Measurements from ENCODE around the gene COG3.

GRCh38 chr13:45540195-45540594 lies 75.5 kb downstream of the COG3 start:
- TF ChIP-seq CTCF (IDR thresholded peaks at IDR 0.05 in 8 of 11, conservative IDR thresholded peaks at IDR 0.05 in 3 of 11) (no peak), POLR2AphosphoS5 (IDR thresholded peaks at IDR 0.05) (no peak), POLR2A (IDR thresholded peaks at IDR 0.05) (no peak)
